ENCODE data around the gene OTULINL. TPM values are rescaled to one million over a fixed set of nuclear protein-coding genes. Genes with fewer than 3 reads are reported as not detected.

OTULINL gene
- total RNA-seq, 4 donors from 2014 or later = 3.8 to 12.3 (median 4.6) TPM

GRCh38 chr5:14591548-14591947 is 10.0 kb downstream of the OTULINL start:
- WGBS, 2 donors = 81 to 83% methylated on average over 2 of the region's 2 CpGs
- Histone ChIP-seq H3K27ac (no peak overlapping the region), H3K36me3 (no peaks in the 10 kb centered on the region), H3K27me3 (no peaks in the 10 kb centered on the region), H3K9me3 (no peaks in the 10 kb centered on the region), H3K4me1 (peaks cover 0 to 8% (median 0%) of the 10 kb centered on the region in 4 donors), H3K4me3 (no peak overlapping the region)
- TF ChIP-seq POLR2A (IDR thresholded peaks at IDR 0.05) = no peak
- no peak for DNase-seq (ENCODE audit: low spot score in 2 of 2)

- Histone ChIP-seq H3K27me3 (no peaks in the 10 kb centered on the region), H3K36me3 (no peaks in the 10 kb centered on the region), H3K27ac (no peak overlapping the region), H3K9me3 (no peaks in the 10 kb centered on the region), H3K4me1 (peaks cover 0 to 8% (median 0%) of the 10 kb centered on the region in 4 donors), H3K4me3 (no peak overlapping the region)
- no peak for DNase-seq (ENCODE audit: low spot score in 2 of 2)
- WGBS, 2 donors = 61 to 69% methylated on average over 4 of the region's 4 CpGs
- TF ChIP-seq CTCF (IDR thresholded peaks at IDR 0.05) (no peak), POLR2A (IDR thresholded peaks at IDR 0.05) (no peak), EP300 (IDR thresholded peaks at IDR 0.05) (no peak)
Measured at GRCh38 chr5:14593326-14594021, 11.9 kb downstream of the OTULINL start.

GRCh38 chr5:14594378-14595074 is 12.9 kb downstream of the OTULINL start:
- WGBS, 2 donors = 63 to 89% methylated on average over 4 of the region's 4 CpGs
- no peak for TF ChIP-seq EP300 (IDR thresholded peaks at IDR 0.05)
- no peak for TF ChIP-seq POLR2A (IDR thresholded peaks at IDR 0.05)
- no peak for TF ChIP-seq CTCF (IDR thresholded peaks at IDR 0.05)
- Histone ChIP-seq H3K27me3 (no peaks in the 10 kb centered on the region), H3K4me3 (no peak overlapping the region), H3K36me3 (no peaks in the 10 kb centered on the region), H3K4me1 (peaks cover 0 to 8% (median 0%) of the 10 kb centered on the region in 4 donors), H3K27ac (peak overlapping the region in 2 of 4 donors; percentile 13 to 71), H3K9me3 (no peaks in the 10 kb centered on the region)
- DNase-seq (ENCODE audit: low spot score in 2 of 2) = no peak

- H3K27me3 ChIP-seq = no peaks in the 10 kb centered on the region
- peaks cover 0 to 8% (median 0%) of the 10 kb centered on the region in 4 donors for H3K4me1 ChIP-seq
- no peak overlapping the region for H3K4me3 ChIP-seq
- no peak for DNase-seq (ENCODE audit: low spot score in 2 of 2)
- no peaks in the 10 kb centered on the region for H3K36me3 ChIP-seq
- H3K27ac ChIP-seq = peak overlapping the region in 1 of 4 donors; percentile 71
- no peaks in the 10 kb centered on the region for H3K9me3 ChIP-seq
- TF ChIP-seq EP300 (IDR thresholded peaks at IDR 0.05) (no peak), POLR2A (IDR thresholded peaks at IDR 0.05) (no peak), CTCF (IDR thresholded peaks at IDR 0.05) (no peak)
- WGBS, 2 donors = 88 to 89% methylated on average over 3 of the region's 3 CpGs
Measured at GRCh38 chr5:14595189-14595588, 13.6 kb downstream of the OTULINL start.

GRCh38 chr5:14595891-14596290 is 14.3 kb downstream of the OTULINL start:
- no peak for DNase-seq (ENCODE audit: low spot score in 2 of 2)
- TF ChIP-seq POLR2A (IDR thresholded peaks at IDR 0.05) (no peak), EP300 (IDR thresholded peaks at IDR 0.05) (no peak), CTCF (IDR thresholded peaks at IDR 0.05) (no peak)
- H3K36me3 ChIP-seq = no peaks in the 10 kb centered on the region
- no peaks in the 10 kb centered on the region for H3K9me3 ChIP-seq
- H3K4me3 ChIP-seq = no peak overlapping the region
- no peaks in the 10 kb centered on the region for H3K27me3 ChIP-seq
- H3K4me1 ChIP-seq = peaks cover 0 to 8% (median 0%) of the 10 kb centered on the region in 4 donors
- no peak overlapping the region for H3K27ac ChIP-seq
- 48 to 54% methylated on average over 1 of the region's 1 CpG for WGBS, 2 donors
